ENCODE data around the gene SEMA4F. TPM values are rescaled to one million over a fixed set of nuclear protein-coding genes. Genes with fewer than 3 reads are reported as not detected.

The SEMA4F gene
- total RNA-seq, 1 donor from 2014 or later: 12.4 TPM

- Mint-ChIP-seq H3K36me3 (ENCODE audit: low read depth) (no peaks in the 10 kb centered on the region), H3K9me3 (no peaks in the 10 kb centered on the region), H3K27ac (ENCODE audit: unreplicated experiment) (no peak overlapping the region), H3K27me3 (ENCODE audit: low read depth) (peaks cover 31% of the 10 kb centered on the region), H3K4me1 (peaks cover 12% of the 10 kb centered on the region), H3K4me3 (peak overlapping the region; percentile 85)
- no peak for DNase-seq (ENCODE audit: low read depth, low spot score)
- TF ChIP-seq CTCF (conservative IDR thresholded peaks at IDR 0.05): no peak
These were observed 460 bp upstream of the SEMA4F start for GRCh38 chr2:74653589-74653984.

GRCh38 chr2:74655579-74655978, 1.5 kb downstream of the SEMA4F start:
- no peak for TF ChIP-seq CTCF (conservative IDR thresholded peaks at IDR 0.05)
- H3K27me3 Mint-ChIP-seq (ENCODE audit: low read depth): peaks cover 16% of the 10 kb centered on the region
- no peak for DNase-seq (ENCODE audit: low read depth, low spot score)
- H3K4me1 Mint-ChIP-seq: peaks cover 12% of the 10 kb centered on the region
- no peak overlapping the region for H3K27ac Mint-ChIP-seq (ENCODE audit: unreplicated experiment)
- no peaks in the 10 kb centered on the region for H3K36me3 Mint-ChIP-seq (ENCODE audit: low read depth)
- H3K4me3 Mint-ChIP-seq: peak overlapping the region; percentile 85
- H3K9me3 Mint-ChIP-seq: no peaks in the 10 kb centered on the region

- Mint-ChIP-seq H3K27ac (ENCODE audit: unreplicated experiment) (no peak overlapping the region), H3K27me3 (ENCODE audit: low read depth) (peaks cover 11% of the 10 kb centered on the region), H3K36me3 (ENCODE audit: low read depth) (no peaks in the 10 kb centered on the region), H3K9me3 (no peaks in the 10 kb centered on the region), H3K4me3 (no peak overlapping the region), H3K4me1 (peaks cover 11% of the 10 kb centered on the region)
- no peak for TF ChIP-seq CTCF (conservative IDR thresholded peaks at IDR 0.05)
- no peak for DNase-seq (ENCODE audit: low read depth, low spot score)
These were observed 4.5 kb downstream of the SEMA4F start for GRCh38 chr2:74658516-74658915.

GRCh38 chr2:74659462-74659861, 5.4 kb downstream of the SEMA4F start:
- no peak for DNase-seq (ENCODE audit: low read depth, low spot score)
- no peak for TF ChIP-seq CTCF (conservative IDR thresholded peaks at IDR 0.05)
- H3K27me3 Mint-ChIP-seq (ENCODE audit: low read depth): peaks cover 8% of the 10 kb centered on the region
- no peak overlapping the region for H3K4me3 Mint-ChIP-seq
- H3K27ac Mint-ChIP-seq (ENCODE audit: unreplicated experiment): no peak overlapping the region
- H3K9me3 Mint-ChIP-seq: no peaks in the 10 kb centered on the region
- no peaks in the 10 kb centered on the region for H3K36me3 Mint-ChIP-seq (ENCODE audit: low read depth)
- H3K4me1 Mint-ChIP-seq: peaks cover 6% of the 10 kb centered on the region

- H3K27ac Mint-ChIP-seq (ENCODE audit: unreplicated experiment): no peak overlapping the region
- DNase-seq (ENCODE audit: low read depth, low spot score): no peak
- no peaks in the 10 kb centered on the region for H3K4me1 Mint-ChIP-seq
- no peaks in the 10 kb centered on the region for H3K36me3 Mint-ChIP-seq (ENCODE audit: low read depth)
- no peaks in the 10 kb centered on the region for H3K27me3 Mint-ChIP-seq (ENCODE audit: low read depth)
- H3K4me3 Mint-ChIP-seq: no peak overlapping the region
- no peaks in the 10 kb centered on the region for H3K9me3 Mint-ChIP-seq
- TF ChIP-seq CTCF (conservative IDR thresholded peaks at IDR 0.05): no peak
These were observed 14.0 kb downstream of the SEMA4F start for GRCh38 chr2:74668087-74668486.

- no peak overlapping the region for H3K27ac Mint-ChIP-seq (ENCODE audit: unreplicated experiment)
- no peaks in the 10 kb centered on the region for H3K27me3 Mint-ChIP-seq (ENCODE audit: low read depth)
- no peak overlapping the region for H3K4me3 Mint-ChIP-seq
- H3K9me3 Mint-ChIP-seq: no peaks in the 10 kb centered on the region
- no peaks in the 10 kb centered on the region for H3K36me3 Mint-ChIP-seq (ENCODE audit: low read depth)
- peaks cover 7% of the 10 kb centered on the region for H3K4me1 Mint-ChIP-seq
- DNase-seq (ENCODE audit: low read depth, low spot score): no peak
- no peak for TF ChIP-seq CTCF (conservative IDR thresholded peaks at IDR 0.05)
These were observed 16.2 kb downstream of the SEMA4F start for GRCh38 chr2:74670263-74670662.
